GM12872 (cell line): ENCODE data around the gene IGFBP7.

ENCODE experiments used
- CTCF ChIP-seq: IDR thresholded peaks from 3 replicates; pipeline ENCODE4 v1.5.1; 2011; ENCODE audit warnings: low read depth, mild to moderate bottlenecking, low read length, moderate library complexity; ENCODE audit not compliant: insufficient read depth

Gene IGFBP7

GRCh38 chr4:56990109-56990905 lies 119.9 kb downstream of the IGFBP7 start:
- TF ChIP-seq CTCF, result no peak

- TF ChIP-seq CTCF, result no peak
These were observed 123.2 kb downstream of the IGFBP7 start for GRCh38 chr4:56986952-56987351.

- no peak for TF ChIP-seq CTCF
These were observed 124.0 kb downstream of the IGFBP7 start for GRCh38 chr4:56986192-56986591.

GRCh38 chr4:56981795-56982201 lies 128.4 kb downstream of the IGFBP7 start:
- TF ChIP-seq CTCF, result no peak
